NAMALWA (cell line): Measurements from ENCODE around the gene IRGQ.
A peak's percentile ranks its signal among the peaks of the same experiment; 100 is the strongest.
"Not testable (repeated sequence)": the region's sequence is repeated elsewhere in the genome, so short reads cannot be mapped to it uniquely, and the experiment has no call there.

Experiments used
- DNase-seq: peaks from one replicate; pipeline ENCODE4 v3.0.0-alpha.2; 2015; ENCODE audit warnings: low spot score

IRGQ gene, protein sequence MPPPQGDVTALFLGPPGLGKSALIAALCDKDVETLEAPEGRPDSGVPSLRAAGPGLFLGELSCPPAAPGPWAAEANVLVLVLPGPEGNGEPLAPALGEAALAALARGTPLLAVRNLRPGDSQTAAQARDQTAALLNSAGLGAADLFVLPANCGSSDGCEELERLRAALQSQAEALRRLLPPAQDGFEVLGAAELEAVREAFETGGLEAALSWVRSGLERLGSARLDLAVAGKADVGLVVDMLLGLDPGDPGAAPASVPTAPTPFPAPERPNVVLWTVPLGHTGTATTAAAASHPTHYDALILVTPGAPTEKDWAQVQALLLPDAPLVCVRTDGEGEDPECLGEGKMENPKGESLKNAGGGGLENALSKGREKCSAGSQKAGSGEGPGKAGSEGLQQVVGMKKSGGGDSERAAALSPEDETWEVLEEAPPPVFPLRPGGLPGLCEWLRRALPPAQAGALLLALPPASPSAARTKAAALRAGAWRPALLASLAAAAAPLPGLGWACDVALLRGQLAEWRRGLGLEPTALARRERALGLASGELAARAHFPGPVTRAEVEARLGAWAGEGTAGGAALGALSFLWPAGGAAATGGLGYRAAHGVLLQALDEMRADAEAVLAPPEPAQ

GRCh38 chr19:43595999-43596841 lies at the start of gene IRGQ, which contains the start of gene ZNF576:
Gene IRGQ, minus strand, starts transcription at chr19:43596134. Its CDS starts 796 bp downstream, at chr19:43595338.
Gene ZNF576, plus strand, starts transcription at chr19:43596595. Its CDS starts 514 bp downstream, at chr19:43597109.
- DNase-seq: peak; percentile 99

DNA sequence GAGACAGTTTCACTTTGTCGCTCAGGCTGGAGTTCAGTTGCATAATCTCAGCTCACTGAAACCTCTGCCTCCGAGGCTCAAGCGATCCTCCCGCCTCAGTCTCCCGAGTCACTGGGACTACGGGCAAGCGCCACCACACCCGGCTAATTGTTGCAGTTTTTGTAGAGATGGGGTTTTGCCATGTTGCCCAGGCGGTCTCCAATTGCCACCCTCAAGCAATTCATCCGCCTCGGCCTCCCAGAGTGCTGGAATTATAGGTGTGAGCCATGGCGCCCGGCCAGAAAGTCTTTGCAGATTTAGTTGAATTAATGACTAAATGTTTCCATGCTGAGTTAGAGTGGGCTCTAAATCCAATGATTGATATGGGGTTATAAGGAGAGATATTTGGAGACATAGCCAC lies 48.2 kb upstream of the IRGQ start:
- no peak for DNase-seq

- DNase-seq: no peak
Observed at GRCh38 chr19:43643326-43643725, 47.4 kb upstream of the IRGQ start.

DNA sequence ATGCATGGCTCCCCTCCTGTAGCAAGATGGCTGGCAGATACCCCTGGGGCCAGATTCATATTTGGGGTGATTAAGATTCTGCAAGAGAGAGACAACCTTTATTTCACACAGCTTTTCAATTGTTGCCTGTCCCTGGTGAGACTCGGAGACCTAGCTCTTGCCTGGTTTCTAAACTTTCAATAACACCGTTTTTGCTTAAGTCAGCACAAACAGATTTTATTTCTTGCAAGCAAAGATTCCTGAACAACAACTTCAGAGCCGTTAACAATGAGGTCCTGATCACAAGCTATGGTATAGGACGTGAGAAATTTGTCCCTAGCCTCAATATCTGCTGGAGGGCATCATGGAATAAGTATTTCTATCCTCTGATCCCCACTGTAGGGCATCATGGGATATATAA lies 46.6 kb upstream of the IRGQ start:
- DNase-seq: no peak

GRCh38 chr19:43641333-43641732 lies 45.4 kb upstream of the IRGQ start:
- no peak for DNase-seq

DNA sequence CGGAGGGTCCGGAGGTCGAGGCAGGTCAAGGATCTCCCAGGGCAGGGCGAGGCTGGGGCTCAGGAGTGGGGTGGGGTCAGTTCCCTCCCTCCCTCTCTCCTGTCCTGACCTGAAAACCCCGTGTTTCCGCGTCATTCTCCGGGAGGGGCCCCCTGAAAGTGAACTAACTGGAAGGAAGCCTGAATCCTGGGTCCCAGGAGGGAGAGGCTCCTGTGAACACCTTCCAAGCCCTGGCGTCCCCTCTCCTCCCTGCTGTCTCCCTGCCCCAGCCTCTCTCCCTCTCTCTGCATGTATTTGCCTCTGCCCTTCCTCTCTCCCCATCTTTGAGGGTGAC lies 44.5 kb upstream of the IRGQ start:
- DNase-seq: no peak

- DNase-seq: no peak
Observed at GRCh38 chr19:43639519-43640423, 43.8 kb upstream of the IRGQ start, which contains the start of gene CADM4. Gene CADM4, minus strand, starts transcription at chr19:43639850. Its CDS starts 60 bp downstream, at chr19:43639790.

GRCh38 chr19:43638995-43639518 lies 43.1 kb upstream of the IRGQ start:
- DNase-seq: no peak

GRCh38 chr19:43638214-43638994 lies 42.5 kb upstream of the IRGQ start:
- DNase-seq: no peak

DNA sequence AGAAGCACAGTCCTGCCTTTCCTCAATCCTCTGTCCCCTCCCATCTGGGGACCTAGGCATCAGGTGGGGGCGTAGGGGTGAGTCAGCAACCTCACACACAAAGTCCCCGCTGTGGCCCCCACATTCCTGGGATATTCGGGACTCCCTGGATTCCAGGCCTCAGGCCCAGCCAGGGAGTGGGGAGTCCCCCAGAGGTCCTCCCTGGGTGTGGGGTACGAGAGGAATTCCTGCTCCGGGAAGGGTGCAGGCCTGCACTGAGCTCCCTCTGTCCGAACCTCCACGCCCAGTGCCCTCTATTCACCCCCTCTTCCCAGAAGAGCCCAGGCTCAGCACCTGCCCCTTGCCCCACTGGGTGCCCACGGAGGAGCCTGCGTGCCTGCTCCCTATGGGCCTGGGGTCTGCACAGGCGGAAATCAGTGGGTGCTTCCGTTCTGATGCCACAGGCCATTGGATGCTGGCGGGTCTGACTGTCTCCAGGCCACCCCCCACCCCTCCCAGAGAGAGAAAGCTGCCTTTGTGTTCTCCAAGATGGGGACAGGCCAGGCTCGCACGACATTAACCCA lies 40.3 kb upstream of the IRGQ start:
- DNase-seq: no peak

GRCh38 chr19:43635561-43635940 lies 39.6 kb upstream of the IRGQ start:
- not testable (repeated sequence) for DNase-seq

DNA sequence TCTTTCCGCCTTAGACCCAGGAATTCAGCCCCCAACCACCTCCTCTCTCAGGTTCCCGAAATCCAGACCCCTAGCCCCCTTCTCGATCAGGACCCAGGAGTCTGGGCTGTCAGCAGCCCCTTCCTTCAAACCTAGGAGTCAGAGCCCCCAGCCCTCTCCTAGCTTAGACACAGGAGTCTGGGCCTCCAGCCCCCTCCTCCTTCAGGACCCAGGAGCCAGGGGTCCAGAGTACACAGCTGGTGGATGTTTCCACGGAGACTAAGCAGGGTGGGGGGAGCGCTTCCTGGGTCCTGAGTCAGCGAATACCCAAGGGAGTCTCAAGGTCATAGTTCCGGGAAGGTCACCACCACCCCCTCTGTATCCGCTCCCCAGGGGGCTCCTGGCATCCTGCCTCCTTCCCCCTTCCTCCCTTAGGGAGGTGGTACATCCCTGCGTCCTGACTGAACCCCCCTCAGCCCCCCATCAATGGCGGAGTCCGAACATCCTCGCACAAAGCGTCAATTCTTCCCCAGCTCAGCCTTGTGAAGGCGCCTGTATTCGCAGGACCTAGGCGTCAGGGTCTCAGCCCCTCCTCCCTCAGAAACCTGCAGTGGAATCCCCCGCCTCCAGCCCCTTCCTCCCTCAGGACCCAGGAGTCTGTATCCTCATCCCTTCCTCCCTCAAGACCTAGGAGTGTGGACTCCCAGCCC lies 39.1 kb upstream of the IRGQ start:
- DNase-seq: no peak

GRCh38 chr19:43634506-43634871 lies 38.6 kb upstream of the IRGQ start:
- DNase-seq: no peak

- DNase-seq: no peak
Observed at GRCh38 chr19:43634068-43634467, 38.1 kb upstream of the IRGQ start.

DNA sequence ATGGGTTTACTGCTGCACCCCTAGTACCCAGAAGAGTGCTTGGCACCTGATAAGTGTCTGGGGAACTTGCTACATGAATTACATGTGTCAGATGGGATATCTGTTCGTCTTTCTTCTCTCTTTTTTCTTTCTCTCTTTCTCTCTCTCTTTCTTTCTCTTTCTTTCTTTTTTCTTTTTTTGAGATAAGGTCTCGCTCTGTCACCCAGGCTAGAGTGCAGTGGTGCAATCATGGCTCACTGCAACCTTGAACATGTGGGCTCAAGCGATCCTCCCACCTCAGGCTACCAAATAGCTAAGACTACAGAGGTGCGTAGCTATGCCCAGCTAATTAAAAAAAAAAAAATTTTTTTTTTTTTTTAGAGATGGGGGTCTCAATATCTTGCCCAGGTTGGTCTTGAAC lies 37.6 kb upstream of the IRGQ start:
- DNase-seq: no peak

DNA sequence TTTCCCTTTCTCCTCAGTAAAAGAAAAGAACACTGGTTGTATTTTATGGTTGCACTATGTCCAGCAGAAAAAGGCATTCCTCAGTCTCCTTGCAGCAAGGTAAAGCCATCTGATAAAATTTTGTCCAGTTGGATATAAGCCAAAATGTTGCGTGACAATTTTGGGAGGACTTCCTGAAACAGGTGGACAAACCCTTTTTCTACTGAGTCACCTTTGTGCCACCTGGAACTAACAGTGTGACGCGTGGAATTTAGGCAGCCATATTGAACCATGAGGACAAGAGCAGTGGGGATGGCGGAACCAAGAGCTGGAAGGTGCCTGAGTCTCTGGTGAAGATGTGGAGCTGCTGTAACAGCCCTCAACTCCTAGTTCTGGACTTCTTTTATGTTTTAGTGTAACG lies 35.6 kb upstream of the IRGQ start:
- DNase-seq: no peak

GRCh38 chr19:43628646-43629326 lies 32.9 kb upstream of the IRGQ start:
- DNase-seq: no peak

GRCh38 chr19:43626838-43627237 lies 30.9 kb upstream of the IRGQ start:
- DNase-seq: no peak

DNA sequence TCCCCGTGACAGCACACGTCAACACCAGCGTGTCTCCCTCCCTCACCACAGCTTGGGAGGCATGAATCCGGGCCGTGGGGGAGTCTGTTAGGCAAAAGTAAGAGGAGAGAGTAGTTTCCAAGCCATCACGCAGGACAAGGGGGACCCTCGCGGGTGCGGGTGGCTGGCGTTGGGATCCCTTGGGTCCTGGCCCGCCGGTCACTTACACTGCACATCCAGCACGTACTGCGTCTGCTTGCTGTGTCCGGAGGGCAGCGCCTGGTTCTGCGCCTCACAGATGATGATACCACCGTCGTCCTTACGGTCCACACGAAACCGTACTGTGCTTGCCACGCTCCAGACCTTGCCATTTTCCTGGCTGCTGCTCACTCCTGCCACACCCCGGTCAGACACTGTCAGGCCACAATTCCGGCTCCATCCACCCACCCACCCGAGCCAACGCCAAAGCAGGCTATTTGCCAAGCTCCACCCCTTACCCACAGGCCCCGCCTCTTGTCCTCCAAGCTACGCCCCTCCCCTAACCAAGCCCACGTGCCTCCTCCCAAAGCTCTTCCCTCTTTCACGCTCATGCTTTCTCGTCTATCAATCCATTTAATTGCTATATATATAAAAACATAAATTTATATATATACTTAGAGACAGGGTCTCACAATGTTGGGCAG lies 30.1 kb upstream of the IRGQ start:
- no peak for DNase-seq
